H1 (cell line): ENCODE results near the gene GIT1. TPM values are rescaled to one million over a fixed set of nuclear protein-coding genes. Genes with fewer than 3 reads are reported as not detected.

Source experiments
- ASH2L ChIP-seq: fragments of 200-600, 300-600 bp; sonication (generic); IDR thresholded peaks from one replicate; pipeline ENCODE4 v1.7.1; 2017; ENCODE audit warnings: low read length
- BRCA1 ChIP-seq: IDR thresholded peaks from 2 replicates; pipeline ENCODE4 v1.6.1; 2012; ENCODE audit warnings: low read depth, low read length, improper control_type of control experiment
- CBX8 ChIP-seq: fragments of 300-800, 300-1000 bp; sonication (generic); IDR thresholded peaks from 2 replicates; pipeline ENCODE4 v1.7.1; 2016; ENCODE audit warnings: low read depth, low read length, borderline replicate concordance
- E2F6 ChIP-seq: IDR thresholded peaks from 2 replicates; pipeline ENCODE4 v1.6.1; 2012; ENCODE audit warnings: inconsistent platforms
- MAFK ChIP-seq: IDR thresholded peaks from 2 replicates; pipeline ENCODE4 v1.6.1; 2012; ENCODE audit warnings: low read depth, mild to moderate bottlenecking, improper control_type of control experiment, low read length
- POLR2AphosphoS5 ChIP-seq: IDR thresholded peaks from 2 replicates; pipeline ENCODE4 v1.6.1; 2011; ENCODE audit warnings: low read depth, low read length
- POU5F1 ChIP-seq: IDR thresholded peaks from 2 replicates; pipeline ENCODE4 v1.6.1; 2011; ENCODE audit warnings: low read depth, mild to moderate bottlenecking, low read length, moderate library complexity
- SUZ12 ChIP-seq: fragments of 200-600 bp; sonication (generic); IDR thresholded peaks from 2 replicates; pipeline ENCODE4 v1.6.1; 2012; ENCODE audit warnings: mild to moderate bottlenecking, inconsistent platforms, low read length, moderate library complexity, mixed read lengths
- TAF1 ChIP-seq: IDR thresholded peaks from 2 replicates; pipeline ENCODE4 v1.6.1; 2011; ENCODE audit warnings: mild to moderate bottlenecking, low read depth, low read length
- TBP ChIP-seq: IDR thresholded peaks from 2 replicates; pipeline ENCODE4 v1.6.1; 2011; ENCODE audit warnings: low read depth, low read length, improper control_type of control experiment
- polyA plus RNA-seq, 7 experiments: library from polyadenylated mRNA; depleted of rRNA in 3 of 7; stranded (reverse) in 5 of 7; unstranded in 2 of 7; fragments of >200 nt in 5 of 7; fragments of 200-250 nt in 2 of 7; gene quantifications; 1 replicate in 5 of 7; 2 replicates in 1 of 7; 4 replicates in 1 of 7; pipeline versions ENCODE4 v1.2.1 to v1.2.3, GENCODE V29; 2011 to 2013; ENCODE audit warnings: missing spikeins in 2 of 7, mixed read lengths in 2 of 7
- total RNA-seq: library from RNA; stranded (reverse); fragmentation: NEBNext Ultra II Directional; extraction: Animal tissue kit (Norgen Biotek cat#: 25700); gene quantifications from 2 replicates; pipeline ENCODE4 v1.2.1, GENCODE V29; 2021

Gene GIT1
- total and polyA plus RNA-seq, 2 of the 8 experiments (the other 6 are each of a cell fraction or from before 2014, with no cell fraction given): 62.4 to 63.0 TPM

- peak; percentile 67; the same call in 1 of the 2 replicates for TF ChIP-seq TBP
- no peak for TF ChIP-seq POLR2AphosphoS5
- peak; percentile 42; the same call in 1 of the 2 replicates for TF ChIP-seq POU5F1
- peak; percentile 67; the same call in 1 of the 2 replicates for TF ChIP-seq SUZ12
- peak; percentile 46 for TF ChIP-seq ASH2L
- no peak for TF ChIP-seq CBX8
- no peak for TF ChIP-seq BRCA1
- TF ChIP-seq E2F6: peak; percentile 54
- no peak for TF ChIP-seq MAFK
- TF ChIP-seq TAF1: 0 out of 2 replicates have a peak, but pooled peaks have one; percentile 33
Observed at GRCh38 chr17:29565643-29566472, 23.6 kb downstream of the GIT1 start (continued).
